Liver (tissue), 9 donors: ENCODE data around the gene FAM43B. TPM values are rescaled to one million over a fixed set of nuclear protein-coding genes. Genes with fewer than 3 reads are reported as not detected.

Source experiments
- DNase-seq: peaks from one replicate; pipeline ENCODE4 v3.0.0-alpha.2; 2017; ENCODE audit warnings: low spot score
- H3K27ac ChIP-seq, 2 donors: one replicate each; pipeline ENCODE4 v1.7.0; 2013; ENCODE audit warnings: inconsistent platforms in 2 of 2, low read length in 2 of 2, control low read depth in 1 of 2, low read depth in 1 of 2, mild to moderate bottlenecking in 1 of 2
- H3K27me3 ChIP-seq, 4 donors: one replicate each; pipeline versions ENCODE4 v1.6.1 to v1.7.0; 2013; ENCODE audit warnings: low read length in 3 of 4, inconsistent platforms in 1 of 4, mild to moderate bottlenecking in 1 of 4, moderate library complexity in 1 of 4; ENCODE audit not compliant: control insufficient read depth in 4 of 4, insufficient read depth in 4 of 4
- H3K36me3 ChIP-seq, 4 donors: one replicate each; pipeline versions ENCODE4 v1.6.1 to v1.7.0; 2013; ENCODE audit warnings: low read length in 3 of 4, mild to moderate bottlenecking in 3 of 4, low read depth in 1 of 4, moderate library complexity in 1 of 4; ENCODE audit not compliant: control insufficient read depth in 4 of 4, insufficient read depth in 3 of 4
- H3K4me1 ChIP-seq, 4 donors: one replicate each; pipeline versions ENCODE4 v1.6.1 to v1.7.0; 2013; ENCODE audit warnings: low read length in 3 of 4, mild to moderate bottlenecking in 3 of 4, moderate library complexity in 1 of 4; ENCODE audit not compliant: control insufficient read depth in 4 of 4, insufficient read depth in 4 of 4
- H3K4me3 ChIP-seq, 3 donors: one replicate each; pipeline versions ENCODE4 v1.6.1 to v1.7.0; 2013; ENCODE audit warnings: low read length in 3 of 3, control low read depth in 1 of 3, low read depth in 1 of 3, mild to moderate bottlenecking in 1 of 3
- H3K9ac ChIP-seq, 2 donors: one replicate each; pipeline ENCODE4 v1.7.0; 2013; ENCODE audit warnings: low read length in 2 of 2, mild to moderate bottlenecking in 2 of 2, moderate library complexity in 2 of 2, control low read depth in 1 of 2, low read depth in 1 of 2
- H3K9me3 ChIP-seq, 4 donors: one replicate each; pipeline versions ENCODE4 v1.6.1 to v1.7.0; 2013; ENCODE audit warnings: low read length in 3 of 4; ENCODE audit not compliant: control insufficient read depth in 4 of 4
- ATF3 ChIP-seq: IDR thresholded peaks from 2 replicates; pipeline ENCODE4 v1.6.1; 2016; ENCODE audit warnings: antibody characterized with exemption
- EGR1 ChIP-seq, 2 donors: IDR thresholded peaks; 2 replicates each; pipeline ENCODE4 v1.6.1; 2016 to 2018; ENCODE audit warnings: antibody characterized with exemption in 2 of 2, low read depth in 2 of 2
- FOXA1 ChIP-seq: IDR thresholded peaks from 2 replicates; pipeline ENCODE4 v1.6.1; 2016; ENCODE audit warnings: antibody characterized with exemption
- GABPA ChIP-seq, 2 donors: IDR thresholded peaks in 1 of 2; conservative IDR thresholded peaks in 1 of 2; 2 replicates each; pipeline ENCODE4 v1.6.1; 2016; ENCODE audit warnings: antibody characterized with exemption in 2 of 2, mild to moderate bottlenecking in 1 of 2, moderate library complexity in 1 of 2
- HNF4A ChIP-seq, 2 donors: conservative IDR thresholded peaks; 2 replicates each; pipeline ENCODE4 v1.6.1; 2016; ENCODE audit warnings: antibody characterized with exemption in 2 of 2, mild to moderate bottlenecking in 2 of 2
- HNF4G ChIP-seq: IDR thresholded peaks from 2 replicates; pipeline ENCODE4 v1.6.1; 2016; ENCODE audit warnings: antibody characterized with exemption
- JUND ChIP-seq, 2 donors: IDR thresholded peaks; 2 replicates each; pipeline ENCODE4 v1.6.1; 2016; ENCODE audit warnings: antibody characterized with exemption in 2 of 2
- MAX ChIP-seq: IDR thresholded peaks from 2 replicates; pipeline ENCODE4 v1.6.1; 2016; ENCODE audit warnings: antibody characterized with exemption
- NR2F2 ChIP-seq: IDR thresholded peaks from 2 replicates; pipeline ENCODE4 v1.6.1; 2016; ENCODE audit warnings: antibody characterized with exemption
- RAD21 ChIP-seq, 2 donors: IDR thresholded peaks; 2 replicates each; pipeline ENCODE4 v1.6.1; 2016; ENCODE audit warnings: antibody characterized with exemption in 2 of 2, mild to moderate bottlenecking in 2 of 2
- RXRA ChIP-seq, 2 donors: IDR thresholded peaks; 2 replicates each; pipeline ENCODE4 v1.6.1; 2017 to 2018; ENCODE audit warnings: antibody characterized with exemption in 2 of 2, mild to moderate bottlenecking in 1 of 2
- SP1 ChIP-seq: IDR thresholded peaks from 2 replicates; pipeline ENCODE4 v1.6.1; 2018; ENCODE audit warnings: antibody characterized with exemption, mild to moderate bottlenecking
- TAF1 ChIP-seq: conservative IDR thresholded peaks from 2 replicates; pipeline ENCODE4 v1.6.1; 2016; ENCODE audit warnings: antibody characterized with exemption, mild to moderate bottlenecking
- YY1 ChIP-seq: IDR thresholded peaks from 2 replicates; pipeline ENCODE4 v1.6.1; 2016; ENCODE audit warnings: antibody characterized with exemption, mild to moderate bottlenecking
- WGBS: extraction: QIAGEN DNeasy Blood & Tissue Kit; methylation state at CpG from one replicate; pipeline ENCODE4 v1.1.7; 2013; 5-methylcytosine and 5-hydroxymethylcytosine counted together
- polyA plus RNA-seq, 2 donors: library from polyadenylated mRNA; stranded (reverse) in 1 of 2; unstranded in 1 of 2; fragments of 200-250 nt in 1 of 2; fragments of >200 nt in 1 of 2; fragmentation: Nextera tagmentation in 1 of 2; extraction: Ambion mirVana in 1 of 2; gene quantifications; one replicate each; pipeline versions ENCODE4 v1.2.1 to v1.2.3, GENCODE V29; 2013 to 2015
- total RNA-seq, 2 donors: library from RNA; depleted of rRNA; stranded (reverse); fragments of >200 nt; gene quantifications; one replicate each; pipeline ENCODE4 v1.2.3, GENCODE V29; 2014
- TF ChIP-seq, protein P1 (sequence below): IDR thresholded peaks from 2 replicates; pipeline ENCODE4 v1.6.1; 2016; ENCODE audit warnings: antibody characterized with exemption, mild to moderate bottlenecking
- TF ChIP-seq, protein P2 (sequence below): IDR thresholded peaks from 2 replicates; pipeline ENCODE4 v1.6.1; 2016; ENCODE audit warnings: antibody characterized with exemption
- donor health status: healthy.
- donor health status: healthy.
- donor health status: healthy.
- donor health status: healthy.
- donor health status: healthy.

The FAM43B gene
- total and polyA plus RNA-seq, 4 donors, result 0.06 to 0.09 (median 0.07) TPM

- H3K4me1 ChIP-seq, result no peaks in the 10 kb centered on the region
- no peaks in the 10 kb centered on the region for H3K36me3 ChIP-seq
- peaks cover 0 to 7% (median 0%) of the 10 kb centered on the region in 4 donors for H3K27me3 ChIP-seq
- no peaks in the 10 kb centered on the region for H3K9me3 ChIP-seq
- H3K4me3 ChIP-seq, result no peak overlapping the region
- DNase-seq, result no peak
- 86% methylated on average over 3 of the region's 3 CpGs for WGBS
- TF ChIP-seq GABPA (IDR thresholded peaks at IDR 0.05 in 1 of 2, conservative IDR thresholded peaks at IDR 0.05 in 1 of 2), result no peak
- no peak for TF ChIP-seq SP1
- TF ChIP-seq TAF1, result no peak
- TF ChIP-seq ATF3, result no peak
- TF ChIP-seq, protein P1, sequence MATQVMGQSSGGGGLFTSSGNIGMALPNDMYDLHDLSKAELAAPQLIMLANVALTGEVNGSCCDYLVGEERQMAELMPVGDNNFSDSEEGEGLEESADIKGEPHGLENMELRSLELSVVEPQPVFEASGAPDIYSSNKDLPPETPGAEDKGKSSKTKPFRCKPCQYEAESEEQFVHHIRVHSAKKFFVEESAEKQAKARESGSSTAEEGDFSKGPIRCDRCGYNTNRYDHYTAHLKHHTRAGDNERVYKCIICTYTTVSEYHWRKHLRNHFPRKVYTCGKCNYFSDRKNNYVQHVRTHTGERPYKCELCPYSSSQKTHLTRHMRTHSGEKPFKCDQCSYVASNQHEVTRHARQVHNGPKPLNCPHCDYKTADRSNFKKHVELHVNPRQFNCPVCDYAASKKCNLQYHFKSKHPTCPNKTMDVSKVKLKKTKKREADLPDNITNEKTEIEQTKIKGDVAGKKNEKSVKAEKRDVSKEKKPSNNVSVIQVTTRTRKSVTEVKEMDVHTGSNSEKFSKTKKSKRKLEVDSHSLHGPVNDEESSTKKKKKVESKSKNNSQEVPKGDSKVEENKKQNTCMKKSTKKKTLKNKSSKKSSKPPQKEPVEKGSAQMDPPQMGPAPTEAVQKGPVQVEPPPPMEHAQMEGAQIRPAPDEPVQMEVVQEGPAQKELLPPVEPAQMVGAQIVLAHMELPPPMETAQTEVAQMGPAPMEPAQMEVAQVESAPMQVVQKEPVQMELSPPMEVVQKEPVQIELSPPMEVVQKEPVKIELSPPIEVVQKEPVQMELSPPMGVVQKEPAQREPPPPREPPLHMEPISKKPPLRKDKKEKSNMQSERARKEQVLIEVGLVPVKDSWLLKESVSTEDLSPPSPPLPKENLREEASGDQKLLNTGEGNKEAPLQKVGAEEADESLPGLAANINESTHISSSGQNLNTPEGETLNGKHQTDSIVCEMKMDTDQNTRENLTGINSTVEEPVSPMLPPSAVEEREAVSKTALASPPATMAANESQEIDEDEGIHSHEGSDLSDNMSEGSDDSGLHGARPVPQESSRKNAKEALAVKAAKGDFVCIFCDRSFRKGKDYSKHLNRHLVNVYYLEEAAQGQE, result no peak
- no peak overlapping the region for H3K9ac ChIP-seq
- no peak overlapping the region for H3K27ac ChIP-seq
Observed at GRCh38 chr1:20546637-20547036, 5.7 kb upstream of the FAM43B start.

DNA sequence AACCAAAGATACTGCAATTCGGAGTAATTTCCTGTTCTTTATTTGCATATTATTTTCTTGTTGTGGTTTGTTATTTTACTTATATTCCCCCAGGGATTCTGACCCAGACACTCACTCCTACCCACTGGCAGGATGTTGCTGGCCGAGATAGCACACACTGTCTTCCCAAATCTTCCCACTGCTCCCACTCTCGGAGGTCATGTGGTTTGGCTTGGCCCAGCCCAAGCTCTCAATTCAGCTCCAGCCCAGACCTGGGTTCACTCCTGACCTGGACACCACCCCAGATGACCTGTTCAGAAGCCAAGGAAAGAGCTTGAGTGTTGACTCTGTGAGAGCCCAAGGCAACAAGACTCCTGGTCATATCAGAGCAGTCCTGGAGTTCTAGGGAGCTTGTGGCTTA lies 1.2 kb upstream of the FAM43B start:
- 60% methylated on average over 3 of the region's 3 CpGs for WGBS
- TF ChIP-seq, protein P1, result no peak
- TF ChIP-seq RXRA (IDR thresholded peaks at IDR 0.05), result no peak
- TF ChIP-seq RAD21 (IDR thresholded peaks at IDR 0.05), result no peak
- no peak for TF ChIP-seq MAX
- TF ChIP-seq GABPA (IDR thresholded peaks at IDR 0.05 in 1 of 2, conservative IDR thresholded peaks at IDR 0.05 in 1 of 2), result no peak
- no peak for TF ChIP-seq TAF1
- no peak for TF ChIP-seq JUND (IDR thresholded peaks at IDR 0.05)
- TF ChIP-seq, protein P2, sequence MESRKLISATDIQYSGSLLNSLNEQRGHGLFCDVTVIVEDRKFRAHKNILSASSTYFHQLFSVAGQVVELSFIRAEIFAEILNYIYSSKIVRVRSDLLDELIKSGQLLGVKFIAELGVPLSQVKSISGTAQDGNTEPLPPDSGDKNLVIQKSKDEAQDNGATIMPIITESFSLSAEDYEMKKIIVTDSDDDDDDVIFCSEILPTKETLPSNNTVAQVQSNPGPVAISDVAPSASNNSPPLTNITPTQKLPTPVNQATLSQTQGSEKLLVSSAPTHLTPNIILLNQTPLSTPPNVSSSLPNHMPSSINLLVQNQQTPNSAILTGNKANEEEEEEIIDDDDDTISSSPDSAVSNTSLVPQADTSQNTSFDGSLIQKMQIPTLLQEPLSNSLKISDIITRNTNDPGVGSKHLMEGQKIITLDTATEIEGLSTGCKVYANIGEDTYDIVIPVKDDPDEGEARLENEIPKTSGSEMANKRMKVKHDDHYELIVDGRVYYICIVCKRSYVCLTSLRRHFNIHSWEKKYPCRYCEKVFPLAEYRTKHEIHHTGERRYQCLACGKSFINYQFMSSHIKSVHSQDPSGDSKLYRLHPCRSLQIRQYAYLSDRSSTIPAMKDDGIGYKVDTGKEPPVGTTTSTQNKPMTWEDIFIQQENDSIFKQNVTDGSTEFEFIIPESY, result no peak
- TF ChIP-seq YY1, result no peak
- no peak for TF ChIP-seq EGR1 (IDR thresholded peaks at IDR 0.05; ENCODE audit: low read depth in 2 of 2)
- TF ChIP-seq NR2F2, result no peak
- TF ChIP-seq SP1, result no peak
- TF ChIP-seq HNF4A (conservative IDR thresholded peaks at IDR 0.05), result no peak
- TF ChIP-seq HNF4G, result no peak
- TF ChIP-seq FOXA1, result no peak

More for the DNA sequence above, 1.2 kb upstream of the FAM43B start:
- H3K36me3 ChIP-seq, result no peaks in the 10 kb centered on the region
- H3K4me3 ChIP-seq, result no peak overlapping the region
- DNase-seq, result no peak
- peaks cover 5 to 25% (median 9%) of the 10 kb centered on the region in 4 donors for H3K4me1 ChIP-seq
- peaks cover 0 to 11% (median 0%) of the 10 kb centered on the region in 4 donors for H3K27me3 ChIP-seq
- H3K9me3 ChIP-seq, result no peaks in the 10 kb centered on the region
- H3K27ac ChIP-seq, result peak overlapping the region in 1 of 2 donors; percentile 65
- no peak overlapping the region for H3K9ac ChIP-seq
